Astrocyte (in vitro differentiated cells and primary cell): ENCODE data around the gene CELF5.

Experiments used
- CTCF ChIP-seq: IDR thresholded peaks from 2 replicates; pipeline ENCODE4 v1.5.1; 2011; ENCODE audit warnings: low read depth, mild to moderate bottlenecking, inconsistent platforms, low read length, moderate library complexity; ENCODE audit not compliant: insufficient read depth
- EZH2 ChIP-seq: IDR thresholded peaks from 2 replicates; pipeline ENCODE4 v1.6.1; 2012; ENCODE audit warnings: mild to moderate bottlenecking, low read length, inconsistent platforms; ENCODE audit not compliant: insufficient read depth

GRCh38 chr19:3190470-3190770 is 34.0 kb upstream of the CELF5 start:
- TF ChIP-seq CTCF: no peak
- no peak for TF ChIP-seq EZH2
